ENCODE data around the gene ABCC10.
"Not testable (repeated sequence)": the region's sequence is repeated elsewhere in the genome, so short reads cannot be mapped to it uniquely, and the experiment has no call there.

ABCC10 gene

GRCh38 chr6:43407296-43407695 lies 20.0 kb upstream of the ABCC10 start:
- Histone ChIP-seq H3K27me3 (ENCODE audit: insufficient read depth, low read length, poor library complexity, severe bottlenecking) (no peaks in the 10 kb centered on the region), H3F3A (ENCODE audit: low read depth) (no peaks in the 10 kb centered on the region), H2AFZ (ENCODE audit: low read length) (no peak overlapping the region), H3K9ac (ENCODE audit: low read depth, low read length, poor library complexity, severe bottlenecking) (no peak overlapping the region), H3K4me1 (ENCODE audit: insufficient read depth, low read length, poor library complexity, severe bottlenecking) (no peaks in the 10 kb centered on the region), H3K9me3 (ENCODE audit: insufficient read depth, low read depth, low read length) (no peaks in the 10 kb centered on the region), H3K9me2 (replicated peaks; ENCODE audit: low read depth, low read length) (no peaks in the 10 kb centered on the region), H3K79me2 (ENCODE audit: insufficient read depth, low read length) (no peaks in the 10 kb centered on the region), H3K4me2 (ENCODE audit: low read depth, low read length, poor library complexity, severe bottlenecking) (no peak overlapping the region), H3K36me3 (ENCODE audit: insufficient read depth, low read length) (no peaks in the 10 kb centered on the region), H3K4me3 (ENCODE audit: low read length, poor library complexity, severe bottlenecking) (no peak overlapping the region), H4K20me1 (ENCODE audit: insufficient read depth, low read length, poor library complexity, severe bottlenecking) (no peaks in the 10 kb centered on the region)
- TF ChIP-seq EZH2phosphoT487 (IDR thresholded peaks at IDR 0.05; ENCODE audit: borderline replicate concordance), result no peak
- no peak for TF ChIP-seq CTCF (conservative IDR thresholded peaks at IDR 0.05; ENCODE audit: low read length)

- Histone ChIP-seq H3K4me2 (ENCODE audit: low read depth, low read length, poor library complexity, severe bottlenecking) (no peak overlapping the region), H3F3A (ENCODE audit: low read depth) (no peaks in the 10 kb centered on the region), H3K79me2 (ENCODE audit: insufficient read depth, low read length) (no peaks in the 10 kb centered on the region)
These were observed 19.1 kb upstream of the ABCC10 start for GRCh38 chr6:43408259-43408658.

GRCh38 chr6:43410776-43411175 lies 16.6 kb upstream of the ABCC10 start:
- H3K4me3 ChIP-seq (ENCODE audit: low read length, poor library complexity, severe bottlenecking); H4K20me1 ChIP-seq (ENCODE audit: insufficient read depth, low read length, poor library complexity, severe bottlenecking); H3K4me1 ChIP-seq (ENCODE audit: insufficient read depth, low read length, poor library complexity, severe bottlenecking); H3K79me2 ChIP-seq (ENCODE audit: insufficient read depth, low read length); H3K36me3 ChIP-seq (ENCODE audit: insufficient read depth, low read length); H3K9me2 ChIP-seq (replicated peaks; ENCODE audit: low read depth, low read length); H3K9me3 ChIP-seq (ENCODE audit: insufficient read depth, low read depth, low read length); H3K27me3 ChIP-seq (ENCODE audit: insufficient read depth, low read length, poor library complexity, severe bottlenecking); H3K9ac ChIP-seq (ENCODE audit: low read depth, low read length, poor library complexity, severe bottlenecking); H2AFZ ChIP-seq (ENCODE audit: low read length); H3K4me2 ChIP-seq (ENCODE audit: low read depth, low read length, poor library complexity, severe bottlenecking); H3F3A ChIP-seq (ENCODE audit: low read depth): not testable (repeated sequence)

More at GRCh38 chr6:43408259-43408658, 19.1 kb upstream of the ABCC10 start:
- H3K4me1 ChIP-seq (ENCODE audit: insufficient read depth, low read length, poor library complexity, severe bottlenecking), result no peaks in the 10 kb centered on the region
- no peak overlapping the region for H3K4me3 ChIP-seq (ENCODE audit: low read length, poor library complexity, severe bottlenecking)
- no peaks in the 10 kb centered on the region for H3K27me3 ChIP-seq (ENCODE audit: insufficient read depth, low read length, poor library complexity, severe bottlenecking)
- H3K36me3 ChIP-seq (ENCODE audit: insufficient read depth, low read length), result no peaks in the 10 kb centered on the region
- H3K9me2 ChIP-seq (replicated peaks; ENCODE audit: low read depth, low read length), result no peaks in the 10 kb centered on the region
- H3K9ac ChIP-seq (ENCODE audit: low read depth, low read length, poor library complexity, severe bottlenecking), result no peak overlapping the region
- TF ChIP-seq EZH2phosphoT487 (IDR thresholded peaks at IDR 0.05; ENCODE audit: borderline replicate concordance) (no peak), CTCF (conservative IDR thresholded peaks at IDR 0.05; ENCODE audit: low read length) (no peak)
- no peaks in the 10 kb centered on the region for H4K20me1 ChIP-seq (ENCODE audit: insufficient read depth, low read length, poor library complexity, severe bottlenecking)
- H2AFZ ChIP-seq (ENCODE audit: low read length), result no peak overlapping the region
- no peaks in the 10 kb centered on the region for H3K9me3 ChIP-seq (ENCODE audit: insufficient read depth, low read depth, low read length)

- no peaks in the 10 kb centered on the region for H4K20me1 ChIP-seq (ENCODE audit: insufficient read depth, low read length, poor library complexity, severe bottlenecking)
These were observed 14.8 kb upstream of the ABCC10 start for GRCh38 chr6:43412541-43412940.

More at GRCh38 chr6:43412541-43412940, 14.8 kb upstream of the ABCC10 start:
- Histone ChIP-seq H3K9me2 (replicated peaks; ENCODE audit: low read depth, low read length) (no peaks in the 10 kb centered on the region), H2AFZ (ENCODE audit: low read length) (no peak overlapping the region), H3K9ac (ENCODE audit: low read depth, low read length, poor library complexity, severe bottlenecking) (no peak overlapping the region), H3K79me2 (ENCODE audit: insufficient read depth, low read length) (no peaks in the 10 kb centered on the region), H3K9me3 (ENCODE audit: insufficient read depth, low read depth, low read length) (no peaks in the 10 kb centered on the region), H3K4me2 (ENCODE audit: low read depth, low read length, poor library complexity, severe bottlenecking) (no peak overlapping the region), H3K4me3 (ENCODE audit: low read length, poor library complexity, severe bottlenecking) (no peak overlapping the region), H3K36me3 (ENCODE audit: insufficient read depth, low read length) (no peaks in the 10 kb centered on the region), H3K27me3 (ENCODE audit: insufficient read depth, low read length, poor library complexity, severe bottlenecking) (no peaks in the 10 kb centered on the region), H3F3A (ENCODE audit: low read depth) (no peaks in the 10 kb centered on the region), H3K4me1 (ENCODE audit: insufficient read depth, low read length, poor library complexity, severe bottlenecking) (no peaks in the 10 kb centered on the region)
- no peak for TF ChIP-seq CTCF (conservative IDR thresholded peaks at IDR 0.05; ENCODE audit: low read length)
- no peak for TF ChIP-seq EZH2phosphoT487 (IDR thresholded peaks at IDR 0.05; ENCODE audit: borderline replicate concordance)
